ENCODE measurements around the gene CCDC142. TPM values are rescaled to one million over a fixed set of nuclear protein-coding genes. Genes with fewer than 3 reads are reported as not detected.
A peak's percentile ranks its signal among the peaks of the same experiment; 100 is the strongest.

The CCDC142 gene
- total and polyA plus RNA-seq, 9 of the 15 experiments (the other 6 are each of a cell fraction or from before 2014, with no cell fraction given), result 0.55 to 11.7 (median 7.2) TPM

GRCh38 chr2:74440378-74441169 lies 42.2 kb downstream of the CCDC142 start (continued):
- TF ChIP-seq ZNF449 (CRISPR knock-in tag; IDR thresholded peaks at IDR 0.05) (no peak), NELFE (IDR thresholded peaks at IDR 0.05; ENCODE audit: insufficient read depth, insufficient read length) (no peak), SNRNP70 (optimal IDR thresholded peaks at IDR 0.05; ENCODE audit: low read depth, low read length) (no peak), RAD51 (IDR thresholded peaks at IDR 0.05; ENCODE audit: borderline replicate concordance, low read depth) (no peak), GTF2F1 (IDR thresholded peaks at IDR 0.05; ENCODE audit: low read depth, low read length) (no peak), LEF1 (IDR thresholded peaks at IDR 0.05) (no peak), ZNF23 (CRISPR knock-in tag; IDR thresholded peaks at IDR 0.05) (no peak), MTA2 (IDR thresholded peaks at IDR 0.05; ENCODE audit: low read depth) (no peak; the same call in 1 of the 2 replicates), ZNF699 (CRISPR knock-in tag; IDR thresholded peaks at IDR 0.05; ENCODE audit: insufficient replicate concordance) (no peak), CREB1 (IDR thresholded peaks at IDR 0.05) (no peak), CREB1 (CRISPR knock-in tag; IDR thresholded peaks at IDR 0.05) (no peak), IRF9 (tag; IDR thresholded peaks at IDR 0.05) (no peak), BACH1 (tag; IDR thresholded peaks at IDR 0.05) (no peak), HMGN3 (IDR thresholded peaks at IDR 0.05; ENCODE audit: borderline replicate concordance, extremely low read depth, insufficient read length, low read depth, low read length) (peak; percentile 87), TEAD1 (CRISPR knock-in tag; IDR thresholded peaks at IDR 0.05) (no peak), TEAD2 (tag; IDR thresholded peaks at IDR 0.05) (no peak), FUS (optimal IDR thresholded peaks at IDR 0.05; ENCODE audit: low read depth, low read length) (no peak), TARDBP (IDR thresholded peaks at IDR 0.05) (no peak)
- TF ChIP-seq, protein P1, sequence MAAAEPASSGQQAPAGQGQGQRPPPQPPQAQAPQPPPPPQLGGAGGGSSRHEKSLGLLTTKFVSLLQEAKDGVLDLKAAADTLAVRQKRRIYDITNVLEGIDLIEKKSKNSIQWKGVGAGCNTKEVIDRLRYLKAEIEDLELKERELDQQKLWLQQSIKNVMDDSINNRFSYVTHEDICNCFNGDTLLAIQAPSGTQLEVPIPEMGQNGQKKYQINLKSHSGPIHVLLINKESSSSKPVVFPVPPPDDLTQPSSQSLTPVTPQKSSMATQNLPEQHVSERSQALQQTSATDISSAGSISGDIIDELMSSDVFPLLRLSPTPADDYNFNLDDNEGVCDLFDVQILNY (CRISPR knock-in tag; IDR thresholded peaks at IDR 0.05), result no peak
- TF ChIP-seq, protein P2, sequence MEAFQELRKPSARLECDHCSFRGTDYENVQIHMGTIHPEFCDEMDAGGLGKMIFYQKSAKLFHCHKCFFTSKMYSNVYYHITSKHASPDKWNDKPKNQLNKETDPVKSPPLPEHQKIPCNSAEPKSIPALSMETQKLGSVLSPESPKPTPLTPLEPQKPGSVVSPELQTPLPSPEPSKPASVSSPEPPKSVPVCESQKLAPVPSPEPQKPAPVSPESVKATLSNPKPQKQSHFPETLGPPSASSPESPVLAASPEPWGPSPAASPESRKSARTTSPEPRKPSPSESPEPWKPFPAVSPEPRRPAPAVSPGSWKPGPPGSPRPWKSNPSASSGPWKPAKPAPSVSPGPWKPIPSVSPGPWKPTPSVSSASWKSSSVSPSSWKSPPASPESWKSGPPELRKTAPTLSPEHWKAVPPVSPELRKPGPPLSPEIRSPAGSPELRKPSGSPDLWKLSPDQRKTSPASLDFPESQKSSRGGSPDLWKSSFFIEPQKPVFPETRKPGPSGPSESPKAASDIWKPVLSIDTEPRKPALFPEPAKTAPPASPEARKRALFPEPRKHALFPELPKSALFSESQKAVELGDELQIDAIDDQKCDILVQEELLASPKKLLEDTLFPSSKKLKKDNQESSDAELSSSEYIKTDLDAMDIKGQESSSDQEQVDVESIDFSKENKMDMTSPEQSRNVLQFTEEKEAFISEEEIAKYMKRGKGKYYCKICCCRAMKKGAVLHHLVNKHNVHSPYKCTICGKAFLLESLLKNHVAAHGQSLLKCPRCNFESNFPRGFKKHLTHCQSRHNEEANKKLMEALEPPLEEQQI (IDR thresholded peaks at IDR 0.05), result no peak
- TF ChIP-seq, protein P3, sequence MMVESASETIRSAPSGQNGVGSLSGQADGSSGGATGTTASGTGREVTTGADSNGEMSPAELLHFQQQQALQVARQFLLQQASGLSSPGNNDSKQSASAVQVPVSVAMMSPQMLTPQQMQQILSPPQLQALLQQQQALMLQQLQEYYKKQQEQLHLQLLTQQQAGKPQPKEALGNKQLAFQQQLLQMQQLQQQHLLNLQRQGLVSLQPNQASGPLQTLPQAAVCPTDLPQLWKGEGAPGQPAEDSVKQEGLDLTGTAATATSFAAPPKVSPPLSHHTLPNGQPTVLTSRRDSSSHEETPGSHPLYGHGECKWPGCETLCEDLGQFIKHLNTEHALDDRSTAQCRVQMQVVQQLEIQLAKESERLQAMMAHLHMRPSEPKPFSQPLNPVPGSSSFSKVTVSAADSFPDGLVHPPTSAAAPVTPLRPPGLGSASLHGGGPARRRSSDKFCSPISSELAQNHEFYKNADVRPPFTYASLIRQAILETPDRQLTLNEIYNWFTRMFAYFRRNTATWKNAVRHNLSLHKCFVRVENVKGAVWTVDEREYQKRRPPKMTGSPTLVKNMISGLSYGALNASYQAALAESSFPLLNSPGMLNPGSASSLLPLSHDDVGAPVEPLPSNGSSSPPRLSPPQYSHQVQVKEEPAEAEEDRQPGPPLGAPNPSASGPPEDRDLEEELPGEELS (CRISPR knock-in tag; IDR thresholded peaks at IDR 0.05; ENCODE audit: borderline replicate concordance), result no peak

Measured in K562 (cell line).